GM12878 (cell line): ENCODE measurements around the gene AFF1. TPM values are rescaled to one million over a fixed set of nuclear protein-coding genes. Genes with fewer than 3 reads are reported as not detected.

Experiments
- BACH1 ChIP-seq: fragments of 450-650 bp; IDR thresholded peaks from 2 replicates; pipeline ENCODE4 v1.6.1; 2017; ENCODE audit warnings: mild to moderate bottlenecking, borderline replicate concordance
- CBFB ChIP-seq: IDR thresholded peaks from 2 replicates; pipeline ENCODE4 v1.6.1; 2016; ENCODE audit warnings: antibody characterized with exemption, low read depth
- EZH2 ChIP-seq: IDR thresholded peaks from 2 replicates; pipeline ENCODE4 v1.6.1; 2012; ENCODE audit warnings: low read depth, mild to moderate bottlenecking, control low read depth, inconsistent platforms, low read length, borderline replicate concordance; ENCODE audit not compliant: control insufficient read depth
- GABPA ChIP-seq: IDR thresholded peaks from 2 replicates; pipeline ENCODE4 v1.6.1; 2014; ENCODE audit warnings: antibody characterized with exemption, low read depth, mild to moderate bottlenecking, inconsistent platforms
- IKZF2 ChIP-seq, 2 experiments: fragments of 450-650 bp; IDR thresholded peaks; 2 replicates each; pipeline ENCODE4 v1.6.1; 2017; ENCODE audit warnings: mild to moderate bottlenecking in 2 of 2, moderate library complexity in 2 of 2
- KAT2A ChIP-seq: conservative IDR thresholded peaks from 2 replicates; pipeline ENCODE4 v1.6.1; 2011; ENCODE audit warnings: low read depth, low read length; ENCODE audit not compliant: control insufficient read depth
- KLF5 ChIP-seq: fragments of 450-650 bp; IDR thresholded peaks from 2 replicates; pipeline ENCODE4 v1.6.1; 2014; ENCODE audit warnings: mild to moderate bottlenecking; ENCODE audit not compliant: partially characterized antibody
- MTA2 ChIP-seq: fragments of 450-650 bp; IDR thresholded peaks from 2 replicates; pipeline ENCODE4 v1.6.1; 2016; ENCODE audit warnings: low read depth, mild to moderate bottlenecking, moderate library complexity
- MXI1 ChIP-seq: fragments of 150-350 bp; IDR thresholded peaks from 2 replicates; pipeline ENCODE4 v1.6.1; 2011; ENCODE audit warnings: low read depth, mild to moderate bottlenecking, inconsistent platforms, low read length, improper control_type of control experiment
- NRF1 ChIP-seq: conservative IDR thresholded peaks from 2 replicates; pipeline ENCODE4 v1.6.1; 2011; ENCODE audit warnings: mild to moderate bottlenecking, low read depth, low read length, improper control_type of control experiment
- POLR2AphosphoS2 ChIP-seq: IDR thresholded peaks from 2 replicates; pipeline ENCODE4 v1.6.1; 2011; ENCODE audit warnings: low read depth, mild to moderate bottlenecking, low read length, improper control_type of control experiment, moderate library complexity
- RB1 ChIP-seq: fragments of 450-650 bp; formaldehyde crosslinking; IDR thresholded peaks from 2 replicates; pipeline ENCODE4 v1.6.1; 2017; ENCODE audit warnings: mild to moderate bottlenecking, borderline replicate concordance
- RELA ChIP-seq: fragments of 450-650 bp; IDR thresholded peaks from 2 replicates; pipeline ENCODE4 v1.8.0; 2014; ENCODE audit warnings: borderline replicate concordance; ENCODE audit not compliant: partially characterized antibody
- SP1 ChIP-seq: IDR thresholded peaks from one replicate; pipeline ENCODE4 v1.6.1; 2011; ENCODE audit warnings: low read depth, low read length
- TCF3 ChIP-seq: IDR thresholded peaks from 2 replicates; pipeline ENCODE4 v1.6.1; 2012; ENCODE audit warnings: low read depth, mild to moderate bottlenecking, low read length, borderline replicate concordance; ENCODE audit not compliant: insufficient read depth
- TCF7 ChIP-seq: IDR thresholded peaks from 2 replicates; pipeline ENCODE4 v1.6.1; 2014; ENCODE audit warnings: antibody characterized with exemption, borderline replicate concordance
- USF1 ChIP-seq: IDR thresholded peaks from 2 replicates; pipeline ENCODE4 v1.6.1; 2011; ENCODE audit warnings: borderline replicate concordance, low read depth, mild to moderate bottlenecking, moderate library complexity, mixed read lengths, low read length; ENCODE audit not compliant: insufficient read depth; ENCODE audit errors: extremely low read length
- WRNIP1 ChIP-seq: IDR thresholded peaks from 2 replicates; pipeline ENCODE4 v1.6.1; 2011; ENCODE audit warnings: low read depth, low read length, improper control_type of control experiment, borderline replicate concordance
- ZNF274 ChIP-seq: IDR thresholded peaks from one replicate; pipeline ENCODE4 v1.8.0; 2011; ENCODE audit not compliant: insufficient read length, insufficient read depth
- ZNF384 ChIP-seq: IDR thresholded peaks from 2 replicates; pipeline ENCODE4 v1.6.1; 2012; ENCODE audit warnings: low read depth, mild to moderate bottlenecking, low read length, improper control_type of control experiment, borderline replicate concordance
- ZZZ3 ChIP-seq: IDR thresholded peaks from 2 replicates; pipeline ENCODE4 v1.6.1; 2011; ENCODE audit warnings: low read depth; ENCODE audit not compliant: control insufficient read depth, insufficient read length
- polyA plus RNA-seq, 11 experiments: library from polyadenylated mRNA; depleted of rRNA in 4 of 11; unstranded in 6 of 11; stranded (reverse) in 5 of 11; fragments of >200 nt; fragmentation: Nextera tagmentation in 4 of 11; fragmentation: Illumina TruSeq in 1 of 11; extraction: Ambion mirVana in 4 of 11; extraction: Trizol in 1 of 11; gene quantifications; 1 replicate in 1 of 11; 2 replicates in 10 of 11; pipeline versions ENCODE4 v1.2.1 to v1.2.3, GENCODE V29; 2011 to 2016; ENCODE audit warnings: inconsistent platforms in 2 of 11, missing spikeins in 2 of 11, low read depth in 1 of 11
- total RNA-seq, 4 experiments: library from RNA; depleted of rRNA in 3 of 4; stranded (reverse); fragments of >200 nt in 3 of 4; fragmentation: Illumina TruSeq in 1 of 4; extraction: Trizol in 1 of 4; gene quantifications; 2 replicates each; pipeline versions ENCODE4 v1.2.1 to v1.2.3, GENCODE V29; 2013 to 2021
- TF ChIP-seq, protein P1 (sequence below): fragments of 450-650 bp; IDR thresholded peaks from 2 replicates; pipeline ENCODE4 v1.6.1; 2016; ENCODE audit warnings: mild to moderate bottlenecking
- TF ChIP-seq, protein P2 (sequence below): IDR thresholded peaks from 2 replicates; pipeline ENCODE4 v1.6.1; 2011; ENCODE audit warnings: borderline replicate concordance, low read depth, mild to moderate bottlenecking, moderate library complexity, low read length; ENCODE audit not compliant: insufficient read depth, poor library complexity, severe bottlenecking
- TF ChIP-seq, protein P3 (sequence below): IDR thresholded peaks from 2 replicates; pipeline ENCODE4 v1.6.1; 2011; ENCODE audit warnings: low read depth, low read length, improper control_type of control experiment, borderline replicate concordance
- TF ChIP-seq, protein P4 (sequence below): IDR thresholded peaks from 2 replicates; pipeline ENCODE4 v1.6.1; 2011; ENCODE audit warnings: low read depth, mild to moderate bottlenecking, low read length, moderate library complexity, borderline replicate concordance; ENCODE audit errors: extremely low read depth

AFF1 gene
- total and polyA plus RNA-seq, 10 of the 15 experiments (the other 5 are each of a cell fraction or from before 2014, with no cell fraction given), result 3.5 to 56.1 (median 21.5) TPM

DNA sequence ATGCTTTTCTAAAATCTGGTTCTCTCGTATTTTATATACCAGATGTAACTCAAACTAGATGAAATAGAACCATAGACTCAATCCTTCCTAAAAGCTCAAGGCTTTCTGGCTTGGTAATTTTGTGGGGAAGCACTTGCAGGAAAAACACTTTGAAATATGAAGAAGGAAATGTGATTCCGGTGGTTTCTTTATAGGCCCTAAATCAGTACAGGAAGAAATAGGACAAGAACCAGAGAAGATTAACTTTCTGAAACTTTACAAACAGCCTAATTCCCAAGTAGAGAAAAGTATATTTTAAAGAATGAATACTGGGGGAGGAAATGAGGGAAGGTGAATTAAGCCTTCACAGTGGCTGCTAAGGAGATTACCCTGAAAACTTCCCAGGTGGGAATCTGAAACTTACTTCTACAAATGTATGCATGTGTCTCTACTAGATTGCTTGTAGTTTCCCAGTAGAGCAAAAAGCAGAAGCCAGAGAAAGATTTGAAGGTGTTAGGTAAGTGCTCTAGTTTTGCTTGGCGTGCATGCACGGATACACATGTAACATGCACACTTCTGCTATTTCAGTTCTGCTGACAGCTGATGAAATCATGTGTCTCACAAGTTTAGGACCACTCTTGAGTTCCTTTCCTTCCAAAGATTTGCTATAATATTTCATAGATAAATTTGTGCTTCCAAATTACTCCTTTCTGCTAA is 92.1 kb downstream of the AFF1 start (continued):
- no peak for TF ChIP-seq USF1
- TF ChIP-seq NRF1, result no peak
- no peak for TF ChIP-seq POLR2AphosphoS2
- TF ChIP-seq WRNIP1, result no peak
- TF ChIP-seq TCF7, result no peak
- TF ChIP-seq CBFB, result no peak
- TF ChIP-seq KAT2A, result no peak
- TF ChIP-seq SP1, result no peak
- no peak for TF ChIP-seq GABPA
- TF ChIP-seq, protein P1, sequence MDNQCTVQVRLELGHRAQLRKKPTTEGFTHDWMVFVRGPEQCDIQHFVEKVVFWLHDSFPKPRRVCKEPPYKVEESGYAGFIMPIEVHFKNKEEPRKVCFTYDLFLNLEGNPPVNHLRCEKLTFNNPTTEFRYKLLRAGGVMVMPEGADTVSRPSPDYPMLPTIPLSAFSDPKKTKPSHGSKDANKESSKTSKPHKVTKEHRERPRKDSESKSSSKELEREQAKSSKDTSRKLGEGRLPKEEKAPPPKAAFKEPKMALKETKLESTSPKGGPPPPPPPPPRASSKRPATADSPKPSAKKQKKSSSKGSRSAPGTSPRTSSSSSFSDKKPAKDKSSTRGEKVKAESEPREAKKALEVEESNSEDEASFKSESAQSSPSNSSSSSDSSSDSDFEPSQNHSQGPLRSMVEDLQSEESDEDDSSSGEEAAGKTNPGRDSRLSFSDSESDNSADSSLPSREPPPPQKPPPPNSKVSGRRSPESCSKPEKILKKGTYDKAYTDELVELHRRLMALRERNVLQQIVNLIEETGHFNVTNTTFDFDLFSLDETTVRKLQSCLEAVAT, result 0 out of 2 replicates have a peak, but pooled peaks have one; percentile 54
- TF ChIP-seq IKZF2 (IDR thresholded peaks at IDR 0.05), result peak; percentile 79 to 85
- peak; percentile 75; the same call in 1 of the 2 replicates for TF ChIP-seq BACH1
- TF ChIP-seq ZNF384, result no peak; the same call in 1 of the 2 replicates
- peak; percentile 92 for TF ChIP-seq MXI1
- no peak for TF ChIP-seq RB1
- TF ChIP-seq, protein P2, sequence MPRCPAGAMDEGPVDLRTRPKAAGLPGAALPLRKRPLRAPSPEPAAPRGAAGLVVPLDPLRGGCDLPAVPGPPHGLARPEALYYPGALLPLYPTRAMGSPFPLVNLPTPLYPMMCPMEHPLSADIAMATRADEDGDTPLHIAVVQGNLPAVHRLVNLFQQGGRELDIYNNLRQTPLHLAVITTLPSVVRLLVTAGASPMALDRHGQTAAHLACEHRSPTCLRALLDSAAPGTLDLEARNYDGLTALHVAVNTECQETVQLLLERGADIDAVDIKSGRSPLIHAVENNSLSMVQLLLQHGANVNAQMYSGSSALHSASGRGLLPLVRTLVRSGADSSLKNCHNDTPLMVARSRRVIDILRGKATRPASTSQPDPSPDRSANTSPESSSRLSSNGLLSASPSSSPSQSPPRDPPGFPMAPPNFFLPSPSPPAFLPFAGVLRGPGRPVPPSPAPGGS, result peak; percentile 93
- TF ChIP-seq, protein P3, sequence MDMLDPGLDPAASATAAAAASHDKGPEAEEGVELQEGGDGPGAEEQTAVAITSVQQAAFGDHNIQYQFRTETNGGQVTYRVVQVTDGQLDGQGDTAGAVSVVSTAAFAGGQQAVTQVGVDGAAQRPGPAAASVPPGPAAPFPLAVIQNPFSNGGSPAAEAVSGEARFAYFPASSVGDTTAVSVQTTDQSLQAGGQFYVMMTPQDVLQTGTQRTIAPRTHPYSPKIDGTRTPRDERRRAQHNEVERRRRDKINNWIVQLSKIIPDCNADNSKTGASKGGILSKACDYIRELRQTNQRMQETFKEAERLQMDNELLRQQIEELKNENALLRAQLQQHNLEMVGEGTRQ, result no peak; the same call in 1 of the 2 replicates
- TF ChIP-seq, protein P4, sequence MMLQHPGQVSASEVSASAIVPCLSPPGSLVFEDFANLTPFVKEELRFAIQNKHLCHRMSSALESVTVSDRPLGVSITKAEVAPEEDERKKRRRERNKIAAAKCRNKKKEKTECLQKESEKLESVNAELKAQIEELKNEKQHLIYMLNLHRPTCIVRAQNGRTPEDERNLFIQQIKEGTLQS, result no peak
- peak; percentile 61; the same call in 1 of the 2 replicates for TF ChIP-seq MTA2
- no peak for TF ChIP-seq TCF3
- no peak for TF ChIP-seq ZNF274
- no peak for TF ChIP-seq EZH2
- no peak for TF ChIP-seq KLF5
- TF ChIP-seq RELA, result no peak
- TF ChIP-seq ZZZ3, result no peak
